ENCODE measurements around the gene MUC4.

Gene MUC4, protein sequence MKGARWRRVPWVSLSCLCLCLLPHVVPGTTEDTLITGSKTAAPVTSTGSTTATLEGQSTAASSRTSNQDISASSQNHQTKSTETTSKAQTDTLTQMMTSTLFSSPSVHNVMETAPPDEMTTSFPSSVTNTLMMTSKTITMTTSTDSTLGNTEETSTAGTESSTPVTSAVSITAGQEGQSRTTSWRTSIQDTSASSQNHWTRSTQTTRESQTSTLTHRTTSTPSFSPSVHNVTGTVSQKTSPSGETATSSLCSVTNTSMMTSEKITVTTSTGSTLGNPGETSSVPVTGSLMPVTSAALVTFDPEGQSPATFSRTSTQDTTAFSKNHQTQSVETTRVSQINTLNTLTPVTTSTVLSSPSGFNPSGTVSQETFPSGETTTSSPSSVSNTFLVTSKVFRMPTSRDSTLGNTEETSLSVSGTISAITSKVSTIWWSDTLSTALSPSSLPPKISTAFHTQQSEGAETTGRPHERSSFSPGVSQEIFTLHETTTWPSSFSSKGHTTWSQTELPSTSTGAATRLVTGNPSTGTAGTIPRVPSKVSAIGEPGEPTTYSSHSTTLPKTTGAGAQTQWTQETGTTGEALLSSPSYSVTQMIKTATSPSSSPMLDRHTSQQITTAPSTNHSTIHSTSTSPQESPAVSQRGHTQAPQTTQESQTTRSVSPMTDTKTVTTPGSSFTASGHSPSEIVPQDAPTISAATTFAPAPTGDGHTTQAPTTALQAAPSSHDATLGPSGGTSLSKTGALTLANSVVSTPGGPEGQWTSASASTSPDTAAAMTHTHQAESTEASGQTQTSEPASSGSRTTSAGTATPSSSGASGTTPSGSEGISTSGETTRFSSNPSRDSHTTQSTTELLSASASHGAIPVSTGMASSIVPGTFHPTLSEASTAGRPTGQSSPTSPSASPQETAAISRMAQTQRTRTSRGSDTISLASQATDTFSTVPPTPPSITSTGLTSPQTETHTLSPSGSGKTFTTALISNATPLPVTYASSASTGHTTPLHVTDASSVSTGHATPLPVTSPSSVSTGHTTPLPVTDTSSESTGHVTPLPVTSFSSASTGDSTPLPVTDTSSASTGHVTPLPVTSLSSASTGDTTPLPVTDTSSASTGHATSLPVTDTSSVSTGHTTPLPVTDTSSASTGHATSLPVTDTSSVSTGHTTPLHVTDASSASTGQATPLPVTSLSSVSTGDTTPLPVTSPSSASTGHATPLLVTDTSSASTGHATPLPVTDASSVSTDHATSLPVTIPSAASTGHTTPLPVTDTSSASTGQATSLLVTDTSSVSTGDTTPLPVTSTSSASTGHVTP (N-terminal part only)

DNA sequence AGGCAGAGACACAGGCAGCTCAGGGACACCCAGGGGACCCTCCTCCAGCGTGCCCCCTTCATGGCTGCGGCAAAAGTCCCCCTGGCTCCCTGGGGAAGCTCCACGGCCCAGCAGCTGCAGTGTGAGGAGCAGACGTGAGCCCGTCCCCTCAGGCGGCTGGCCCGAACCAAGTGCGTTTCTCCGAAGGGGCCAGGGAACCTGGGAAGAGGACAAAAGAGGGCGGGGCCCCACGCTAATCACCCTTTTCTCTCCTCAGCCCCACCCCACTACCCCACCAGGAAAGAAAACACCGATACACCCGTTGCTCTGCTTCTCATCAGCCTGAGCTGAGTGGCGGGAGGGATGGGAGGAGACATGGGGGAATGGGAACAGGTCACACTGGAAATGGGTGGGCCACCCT, at the start of gene MUC4:
Gene MUC4 (minus strand): TSS at position 174 of the 400 bp plus-strand sequence. CDS start 112 bp downstream, at position 62.
- no peak for DNase-seq

- no peak for DNase-seq
Measured at GRCh38 chr3:195860456-195860855, 48.7 kb upstream of the MUC4 start.

DNA sequence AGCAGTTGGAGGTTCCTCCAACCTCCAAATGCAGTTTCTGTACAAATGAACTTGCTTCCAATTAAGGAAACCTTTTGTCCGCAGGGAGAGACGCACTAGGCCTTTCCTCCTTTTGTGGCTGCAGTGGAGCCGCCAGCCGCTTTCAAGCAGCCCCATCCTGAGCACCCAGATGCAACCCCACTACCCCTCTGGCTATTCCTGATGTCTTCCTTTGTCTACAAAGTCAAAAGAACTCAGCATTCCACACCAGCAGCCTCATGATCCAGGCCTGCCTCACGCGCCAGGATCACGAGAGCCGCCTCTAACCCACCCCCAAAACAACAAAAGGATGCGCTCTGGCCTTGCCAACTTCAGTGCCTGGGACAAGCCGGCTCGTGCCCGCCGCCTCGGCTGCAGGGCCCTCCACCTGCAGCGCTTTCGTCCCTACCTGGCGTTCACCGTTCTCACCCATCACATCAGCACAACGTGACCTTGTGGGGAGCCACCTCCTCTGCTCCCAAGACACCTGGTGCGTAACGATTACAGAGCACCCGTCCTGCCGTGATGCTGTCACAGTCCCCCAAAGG, 48.2 kb upstream of the MUC4 start:
- no peak for DNase-seq

- DNase-seq = no peak
Measured at GRCh38 chr3:195859061-195859845, 47.5 kb upstream of the MUC4 start.

DNA sequence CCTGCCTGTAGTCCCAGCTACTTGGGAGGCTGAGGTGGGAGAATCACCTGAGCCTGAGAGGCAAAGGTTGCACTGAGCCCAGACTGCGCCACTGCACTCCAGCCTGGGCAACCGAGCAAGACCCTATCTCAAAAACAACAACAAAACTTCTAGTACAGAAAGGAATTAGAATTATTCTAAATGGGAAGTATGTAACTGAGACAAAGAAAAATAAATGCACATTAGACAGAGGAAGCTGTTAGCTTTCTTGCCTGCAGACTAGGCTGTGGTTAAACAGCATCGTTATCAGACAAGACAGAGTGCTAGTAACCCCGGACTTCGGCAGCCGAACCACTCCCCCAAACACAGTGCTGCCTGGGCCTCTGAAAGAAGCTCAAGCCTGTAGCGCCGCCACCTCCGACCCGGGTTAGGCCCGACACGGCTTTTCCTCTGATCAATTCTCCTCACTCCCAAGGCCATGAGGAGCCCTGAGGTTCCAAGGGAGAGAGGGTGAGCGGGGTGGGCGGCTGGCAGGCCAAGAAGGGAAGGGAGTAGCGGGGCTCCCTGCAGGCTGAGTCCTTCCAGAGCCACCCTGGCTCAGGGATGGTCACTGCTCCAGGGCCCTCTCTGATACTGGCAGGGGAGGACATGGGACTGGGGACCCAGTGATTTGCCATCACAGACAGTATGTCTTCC, 44.8 kb upstream of the MUC4 start:
- no peak for DNase-seq

- no peak for DNase-seq
Measured at GRCh38 chr3:195855471-195856409, 44.0 kb upstream of the MUC4 start.

DNA sequence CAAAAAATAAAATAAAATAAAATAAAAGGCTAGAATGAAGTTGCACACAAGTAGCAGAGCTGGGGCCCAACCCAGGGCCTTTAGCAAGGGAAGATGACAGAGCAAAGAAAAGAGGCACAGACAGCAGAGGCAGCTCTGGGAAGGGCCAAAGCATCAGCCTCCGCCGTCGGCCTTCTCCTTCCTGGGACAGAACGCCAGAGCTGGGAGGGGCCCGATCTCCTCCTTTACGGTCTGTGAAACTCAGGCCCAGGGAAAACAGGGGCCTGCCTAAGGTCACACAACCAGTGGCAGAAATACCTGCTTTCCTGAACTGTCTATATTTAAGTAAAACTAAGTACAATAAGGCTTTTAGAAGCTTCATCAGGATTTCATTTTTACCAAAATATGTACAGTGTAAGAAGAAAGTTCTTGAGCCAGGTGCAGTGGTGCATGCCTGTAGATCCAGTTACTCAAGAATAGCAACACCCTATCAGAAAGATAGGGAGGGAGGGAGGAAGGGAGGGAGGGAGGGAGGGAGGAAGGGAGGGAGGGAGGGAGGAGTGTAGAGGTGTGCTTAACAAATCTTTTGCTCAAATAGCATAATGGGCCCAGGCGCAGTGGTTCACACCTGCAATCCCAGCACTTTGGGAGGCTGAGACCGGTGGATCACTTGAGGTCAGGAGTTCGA, 43.0 kb upstream of the MUC4 start:
- DNase-seq = no peak

- no peak for DNase-seq
Measured at GRCh38 chr3:195853996-195854395, 42.3 kb upstream of the MUC4 start.

DNA sequence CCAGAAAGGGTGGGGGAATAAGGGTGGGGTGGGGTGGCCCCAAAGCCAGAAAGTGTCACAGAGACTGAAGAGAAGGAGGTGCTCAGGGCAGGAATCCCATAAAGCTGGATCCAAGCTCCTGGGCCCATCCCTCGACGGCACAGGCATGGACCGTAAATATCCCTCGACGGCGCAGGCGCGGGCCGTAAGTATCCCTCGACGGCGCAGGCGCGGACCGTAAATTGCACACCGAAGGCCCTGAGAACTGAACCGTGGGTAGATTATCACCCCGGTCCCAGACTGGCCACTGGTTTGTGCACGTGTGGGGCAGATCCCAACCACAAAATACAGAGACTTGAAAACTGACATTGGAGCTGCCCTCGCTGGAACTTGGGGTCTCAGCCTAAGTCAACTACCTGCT, 41.3 kb upstream of the MUC4 start:
- DNase-seq = no peak

GRCh38 chr3:195850857-195851543, 39.3 kb upstream of the MUC4 start:
- DNase-seq = peak; percentile 28

- DNase-seq = no peak
Measured at GRCh38 chr3:195849322-195850074, 37.8 kb upstream of the MUC4 start.

GRCh38 chr3:195847055-195847950, 35.6 kb upstream of the MUC4 start:
- DNase-seq = no peak

DNA sequence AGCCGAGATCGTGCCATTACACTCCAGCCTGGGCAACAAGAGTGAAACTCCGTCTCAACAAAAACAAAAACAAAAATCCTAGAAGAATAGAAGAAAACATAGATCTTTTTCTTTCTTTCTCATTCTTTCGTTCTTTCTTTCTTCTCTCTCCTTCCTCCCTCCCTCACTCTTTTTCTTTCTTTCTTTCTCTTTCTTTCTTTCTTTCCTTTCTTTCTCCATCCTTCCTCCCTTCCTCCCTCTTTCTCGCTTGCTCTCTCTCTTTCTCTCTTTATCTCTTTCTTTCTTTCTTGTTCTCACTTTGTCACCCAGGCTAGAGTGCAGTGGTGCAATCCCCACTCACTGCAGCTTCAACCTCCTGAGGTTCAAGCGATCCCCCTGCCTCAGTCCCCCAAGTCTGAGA, 33.8 kb upstream of the MUC4 start:
- DNase-seq = no peak

DNA sequence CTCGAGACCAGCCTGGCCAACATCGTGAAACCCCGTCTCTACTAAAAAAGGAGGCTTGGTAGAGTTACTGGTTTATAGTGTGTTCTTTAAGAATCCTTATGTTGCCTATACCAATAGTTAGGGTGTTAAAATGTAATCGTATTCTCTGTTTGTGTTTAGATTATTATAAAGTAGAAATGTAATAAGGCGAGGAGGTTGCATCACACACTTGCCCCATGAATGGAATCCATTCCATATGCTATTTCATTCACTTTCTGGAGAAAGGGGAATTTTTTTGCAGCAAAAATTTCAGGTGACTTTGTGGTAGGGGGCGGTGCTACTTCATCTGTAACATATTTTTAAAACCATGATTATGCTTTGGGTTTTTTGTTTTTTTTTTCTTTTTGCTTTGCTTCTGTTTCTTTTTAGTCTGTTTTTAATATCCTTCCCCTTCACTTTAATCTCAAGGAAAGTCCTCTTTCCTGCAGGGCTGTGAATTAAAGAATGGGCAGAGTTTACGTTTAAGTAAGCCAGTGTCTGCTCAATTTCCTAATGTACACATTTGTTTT, 33.0 kb upstream of the MUC4 start:
- DNase-seq = no peak

DNA sequence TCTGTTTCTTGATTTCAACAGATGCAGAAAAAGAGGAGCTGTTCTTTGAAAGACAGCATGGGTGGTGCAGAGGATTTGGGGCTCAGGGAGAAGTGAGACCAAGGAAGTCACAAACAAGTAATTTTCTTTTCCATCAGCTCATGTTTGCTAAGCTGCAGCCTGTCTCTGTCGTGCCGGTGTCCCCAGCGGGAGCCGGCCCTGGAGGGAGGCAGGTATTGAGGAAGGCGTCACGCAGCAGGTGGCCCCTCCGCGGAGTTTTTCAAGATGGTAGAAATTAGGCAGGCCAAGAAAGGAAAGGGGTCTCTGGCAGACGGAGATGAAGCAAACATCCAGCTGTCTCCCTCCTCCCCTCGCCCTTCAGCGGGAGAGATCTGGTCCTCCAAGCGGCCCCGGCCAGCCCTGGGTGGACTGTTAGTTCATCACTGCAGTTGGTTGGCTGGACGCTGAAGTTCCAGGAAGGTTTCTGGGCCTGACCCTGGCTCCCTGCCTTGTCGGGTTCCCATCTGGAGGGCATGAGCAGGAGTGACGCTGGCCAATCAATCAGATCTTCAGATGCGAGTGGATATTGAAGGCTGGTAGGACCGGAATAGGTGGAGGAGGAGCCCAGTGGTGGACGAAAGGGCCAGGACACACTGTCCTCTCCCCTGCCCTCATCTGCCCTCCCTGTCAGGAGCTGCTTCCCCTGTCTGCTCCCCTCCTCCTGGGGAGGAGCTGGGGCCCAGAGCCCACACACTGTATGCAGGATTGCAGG, 27.7 kb upstream of the MUC4 start:
- no peak for DNase-seq

GRCh38 chr3:195838714-195839113, 27.0 kb upstream of the MUC4 start:
- no peak for DNase-seq

Measured in SHP77 treated with DMSO at 0.1 percent for 48 hours (cell line).